Ascending aorta (tissue), 2 donors: Measurements from ENCODE around the gene CD79A. TPM values are rescaled to one million over a fixed set of nuclear protein-coding genes. Genes with fewer than 3 reads are reported as not detected.

Experiments used
- DNase-seq, 2 donors: peaks; one replicate each; pipeline ENCODE4 v3.0.0-alpha.2; 2019; ENCODE audit warnings: low spot score in 2 of 2
- H3K27ac ChIP-seq, 2 donors: fragments of 200-600 bp; sonication (generic); one replicate each; pipeline ENCODE4 v1.5.1; 2016 to 2017; ENCODE audit warnings: mild to moderate bottlenecking in 1 of 2
- H3K27me3 ChIP-seq: fragments of 200-600 bp; sonication (generic); one replicate; pipeline ENCODE4 v1.5.1; 2017
- H3K36me3 ChIP-seq, 2 donors: fragments of 200-600 bp; sonication (generic); one replicate each; pipeline ENCODE4 v1.5.1; 2016
- H3K4me1 ChIP-seq, 2 donors: fragments of 200-600 bp; sonication (generic); one replicate each; pipeline ENCODE4 v1.5.1; 2016 to 2017; ENCODE audit warnings: mild to moderate bottlenecking in 1 of 2
- H3K4me3 ChIP-seq, 2 donors: fragments of 200-600 bp; sonication (generic); one replicate each; pipeline ENCODE4 v1.5.1; 2016 to 2017; ENCODE audit warnings: mild to moderate bottlenecking in 1 of 2
- H3K9me3 ChIP-seq, 2 donors: fragments of 200-600 bp; sonication (generic); one replicate each; pipeline ENCODE4 v1.5.1; 2016
- intact Hi-C: fragments of 100-400 bp; cut with DNase I; formaldehyde crosslinking; loops from one replicate; pipeline ENCODE4 v1.15.1; 2023
- total RNA-seq: library from RNA; depleted of rRNA; stranded (reverse); fragments of >200 nt; gene quantifications from one replicate; pipeline ENCODE4 v1.1.0, GENCODE V29; 2016
- TF ChIP-seq, protein P1 (sequence below), 3 experiments: fragments of 200-600 bp in 2 of 3; fragments of 450-650 bp in 1 of 3; sonication (generic) in 2 of 3; IDR thresholded peaks; one replicate each; pipeline ENCODE4 v1.5.1; 2016 to 2019; ENCODE audit warnings: antibody characterized with exemption in 3 of 3, mild to moderate bottlenecking in 1 of 3, moderate library complexity in 1 of 3

Gene CD79A
- total RNA-seq, 1 donor from 2014 or later: not detected

DNA sequence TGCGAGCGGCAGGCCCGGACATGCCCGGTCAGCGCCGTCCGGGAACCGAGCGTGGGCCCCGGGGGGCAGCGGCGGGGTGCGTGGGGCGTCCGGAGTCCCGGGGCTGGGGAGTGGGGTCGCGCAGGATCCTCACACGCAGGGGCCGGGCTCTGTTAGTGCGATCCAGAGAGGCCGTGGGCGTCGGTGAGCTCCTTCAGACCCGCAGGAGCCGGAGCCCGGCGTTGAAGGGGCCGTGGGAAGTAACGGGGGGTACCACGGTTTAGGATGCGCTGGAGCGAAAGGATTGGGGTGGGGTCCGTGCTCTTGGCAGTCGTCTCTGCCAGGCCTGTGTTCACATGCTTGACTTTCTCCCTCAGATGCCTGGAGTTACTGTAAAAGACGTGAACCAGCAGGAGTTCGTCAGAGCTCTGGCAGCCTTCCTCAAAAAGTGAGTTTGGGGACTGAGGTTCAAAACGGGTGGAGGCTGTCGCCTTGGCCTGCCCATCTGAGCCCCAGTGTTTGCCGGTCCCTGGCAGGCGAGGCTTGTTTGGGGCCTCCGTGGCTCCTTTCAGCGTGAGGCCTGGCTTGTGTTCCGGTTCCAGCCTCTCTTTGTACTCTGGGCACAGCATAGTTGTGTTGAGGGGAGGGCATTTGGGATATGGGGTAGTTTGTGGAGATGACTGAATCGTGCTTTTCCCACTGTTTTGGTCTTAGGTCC lies 16.5 kb upstream of the CD79A start:
- H3K4me1 ChIP-seq: peaks cover 25 to 27% of the 10 kb centered on the region in 2 donors
- H3K36me3 ChIP-seq: peaks cover 43 to 45% of the 10 kb centered on the region in 2 donors
- TF ChIP-seq, protein P1, sequence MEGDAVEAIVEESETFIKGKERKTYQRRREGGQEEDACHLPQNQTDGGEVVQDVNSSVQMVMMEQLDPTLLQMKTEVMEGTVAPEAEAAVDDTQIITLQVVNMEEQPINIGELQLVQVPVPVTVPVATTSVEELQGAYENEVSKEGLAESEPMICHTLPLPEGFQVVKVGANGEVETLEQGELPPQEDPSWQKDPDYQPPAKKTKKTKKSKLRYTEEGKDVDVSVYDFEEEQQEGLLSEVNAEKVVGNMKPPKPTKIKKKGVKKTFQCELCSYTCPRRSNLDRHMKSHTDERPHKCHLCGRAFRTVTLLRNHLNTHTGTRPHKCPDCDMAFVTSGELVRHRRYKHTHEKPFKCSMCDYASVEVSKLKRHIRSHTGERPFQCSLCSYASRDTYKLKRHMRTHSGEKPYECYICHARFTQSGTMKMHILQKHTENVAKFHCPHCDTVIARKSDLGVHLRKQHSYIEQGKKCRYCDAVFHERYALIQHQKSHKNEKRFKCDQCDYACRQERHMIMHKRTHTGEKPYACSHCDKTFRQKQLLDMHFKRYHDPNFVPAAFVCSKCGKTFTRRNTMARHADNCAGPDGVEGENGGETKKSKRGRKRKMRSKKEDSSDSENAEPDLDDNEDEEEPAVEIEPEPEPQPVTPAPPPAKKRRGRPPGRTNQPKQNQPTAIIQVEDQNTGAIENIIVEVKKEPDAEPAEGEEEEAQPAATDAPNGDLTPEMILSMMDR (IDR thresholded peaks at IDR 0.05): no peak
- DNase-seq: no peak
- peak overlapping the region; percentile 92 to 95 for H3K27ac ChIP-seq
- intact Hi-C loops: loop anchor here (1.0 to 5.0 kb wide), 2 partner anchors 24 to 217 kb away; partner anchors contain the start of gene ZNF574
- peak overlapping the region; percentile 83 to 99 for H3K4me3 ChIP-seq
- no peaks in the 10 kb centered on the region for H3K9me3 ChIP-seq
- no peaks in the 10 kb centered on the region for H3K27me3 ChIP-seq

DNA sequence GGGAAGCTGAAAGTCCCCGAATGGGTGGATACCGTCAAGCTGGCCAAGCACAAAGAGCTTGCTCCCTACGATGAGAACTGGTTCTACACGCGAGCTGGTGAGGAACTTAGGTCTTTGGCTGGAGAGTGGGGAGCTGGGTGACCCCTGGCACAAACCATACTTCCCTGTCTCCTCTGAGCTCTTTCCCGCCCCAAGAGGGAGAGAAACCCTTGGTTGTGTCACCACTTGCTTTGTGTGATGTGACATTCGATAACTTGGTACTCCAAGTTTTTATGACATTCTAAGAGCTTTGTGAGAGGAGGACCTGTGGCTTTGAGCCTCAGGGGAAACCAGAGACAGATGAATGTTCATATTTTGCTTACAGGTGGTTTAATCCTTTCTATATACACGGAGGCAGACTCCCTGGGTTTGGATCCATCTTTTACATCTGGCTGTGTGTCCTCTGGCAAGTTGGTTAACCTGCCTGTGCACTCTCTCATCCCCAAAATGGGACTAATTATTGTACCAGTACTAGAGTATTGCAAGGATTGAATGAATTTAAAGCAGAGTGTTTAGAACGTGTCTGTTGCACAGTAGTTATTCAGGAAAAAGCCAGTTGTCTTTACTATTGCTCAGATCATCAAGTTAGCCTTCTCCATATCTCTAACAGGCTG lies 15.8 kb upstream of the CD79A start:
- TF ChIP-seq, protein P1 (IDR thresholded peaks at IDR 0.05): no peak
- peaks cover 49 to 50% of the 10 kb centered on the region in 2 donors for H3K36me3 ChIP-seq
- no peaks in the 10 kb centered on the region for H3K9me3 ChIP-seq
- intact Hi-C loops: loop anchor here (5.0 kb wide), 1 partner anchor 216 kb away; the partner anchor contains the start of gene ZNF574
- no peak for DNase-seq
- peak overlapping the region; percentile 83 to 99 for H3K4me3 ChIP-seq
- peak overlapping the region; percentile 92 to 95 for H3K27ac ChIP-seq
- H3K27me3 ChIP-seq: no peaks in the 10 kb centered on the region
- H3K4me1 ChIP-seq: peaks cover 25 to 27% of the 10 kb centered on the region in 2 donors

DNA sequence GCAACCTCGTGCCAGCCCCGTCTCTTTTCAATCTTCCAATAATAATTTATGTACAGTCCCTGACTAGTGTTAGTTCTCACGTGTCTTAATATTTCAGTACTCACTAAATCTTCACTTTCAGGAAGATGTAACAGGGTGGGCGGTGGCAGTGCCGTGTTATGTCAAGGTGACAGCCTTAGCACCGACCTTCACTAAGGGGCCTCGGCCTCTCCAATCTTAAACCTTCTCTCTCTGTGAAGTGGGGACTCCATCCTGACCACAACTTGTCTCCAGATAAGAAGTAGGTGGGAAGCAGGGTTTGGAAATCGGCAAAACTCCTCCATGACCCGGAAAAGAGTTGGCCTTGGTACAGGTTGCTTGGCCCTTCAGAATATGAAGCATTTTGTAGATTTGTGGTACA lies 15.2 kb upstream of the CD79A start:
- Histone ChIP-seq H3K27me3 (no peaks in the 10 kb centered on the region), H3K36me3 (peaks cover 51 to 52% of the 10 kb centered on the region in 2 donors), H3K9me3 (no peaks in the 10 kb centered on the region), H3K4me1 (peaks cover 25 to 27% of the 10 kb centered on the region in 2 donors), H3K4me3 (peak overlapping the region in 1 of 2 donors; percentile 83), H3K27ac (no peak overlapping the region)
- DNase-seq: no peak
- TF ChIP-seq, protein P1 (IDR thresholded peaks at IDR 0.05): no peak
- intact Hi-C loops: loop anchor here (5.0 kb wide), 1 partner anchor 215 kb away; the partner anchor contains the start of gene ZNF574

DNA sequence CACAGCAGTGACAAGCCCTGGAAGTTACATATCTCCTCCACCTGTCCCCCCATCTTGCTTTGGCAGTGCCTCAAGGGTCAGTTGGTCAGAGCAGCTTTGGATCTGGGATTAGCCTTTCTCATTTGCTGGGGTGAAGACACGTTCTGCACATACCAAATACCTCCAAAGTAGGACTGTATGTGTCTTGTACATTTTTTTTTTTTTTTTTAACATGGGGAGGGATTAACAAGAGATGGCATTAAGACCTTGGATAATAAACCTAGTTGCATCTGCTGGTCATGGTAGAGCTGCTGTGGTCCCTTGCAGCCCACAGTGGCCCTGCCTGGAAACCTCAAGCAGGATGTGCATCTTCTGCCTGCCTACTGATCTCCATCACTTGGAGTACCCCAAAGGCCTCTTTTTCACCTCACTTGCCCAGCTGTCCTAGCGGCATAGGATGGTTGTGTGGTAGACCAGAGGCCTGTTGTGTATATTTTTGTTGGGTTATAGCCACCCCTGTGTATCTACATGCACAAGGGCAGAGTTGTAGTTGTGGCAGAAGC lies 14.6 kb upstream of the CD79A start:
- H3K4me1 ChIP-seq: peaks cover 25 to 27% of the 10 kb centered on the region in 2 donors
- intact Hi-C loops: loop anchor here (5.0 kb wide), 1 partner anchor 215 kb away; the partner anchor contains the start of gene ZNF574
- TF ChIP-seq, protein P1 (IDR thresholded peaks at IDR 0.05): no peak
- DNase-seq: no peak
- H3K27ac ChIP-seq: no peak overlapping the region
- no peaks in the 10 kb centered on the region for H3K9me3 ChIP-seq
- peak overlapping the region in 1 of 2 donors; percentile 83 for H3K4me3 ChIP-seq
- H3K36me3 ChIP-seq: peaks cover 57 to 58% of the 10 kb centered on the region in 2 donors
- H3K27me3 ChIP-seq: no peaks in the 10 kb centered on the region

DNA sequence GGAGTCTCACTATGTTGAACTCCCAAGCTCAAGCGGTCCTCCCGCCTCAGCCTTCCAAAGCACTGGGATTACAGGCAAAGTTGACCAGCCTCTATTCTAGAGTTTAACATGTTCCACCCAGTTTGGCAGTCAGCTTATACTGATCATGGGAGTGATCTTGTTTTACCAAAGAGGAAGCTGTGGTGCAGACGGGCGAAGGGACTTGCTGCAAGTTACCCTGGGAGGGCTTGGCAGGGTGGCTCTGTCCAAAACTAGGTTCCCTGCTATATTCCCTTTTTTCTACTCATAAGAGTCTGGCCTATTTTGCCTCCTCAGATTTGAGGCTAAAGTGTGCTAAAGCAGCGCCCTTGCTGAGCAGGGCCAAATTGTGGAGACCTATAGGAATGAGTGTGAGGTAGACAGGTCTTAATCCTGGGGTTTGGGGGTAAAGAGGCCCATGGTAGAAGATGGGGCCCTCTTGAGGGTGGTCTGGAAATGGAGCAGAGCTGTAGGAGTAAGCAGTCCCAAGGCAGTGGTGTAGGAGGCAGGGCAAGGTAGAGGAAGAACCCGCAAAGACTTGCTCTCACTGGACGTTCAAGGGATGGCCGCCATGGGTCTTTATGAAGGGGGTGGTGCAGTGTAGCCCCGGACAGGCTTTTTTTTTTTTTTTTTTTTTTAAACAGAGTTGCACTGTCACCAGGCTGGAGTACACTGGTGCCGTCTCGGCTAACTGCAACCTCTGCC lies 13.7 kb upstream of the CD79A start:
- intact Hi-C loops: loop anchor here (5.0 kb wide), 1 partner anchor 214 kb away; the partner anchor contains the start of gene ZNF574
- H3K27me3 ChIP-seq: no peaks in the 10 kb centered on the region
- no peaks in the 10 kb centered on the region for H3K9me3 ChIP-seq
- peaks cover 25 to 27% of the 10 kb centered on the region in 2 donors for H3K4me1 ChIP-seq
- TF ChIP-seq, protein P1 (IDR thresholded peaks at IDR 0.05): no peak
- DNase-seq: no peak
- no peak overlapping the region for H3K4me3 ChIP-seq
- no peak overlapping the region for H3K27ac ChIP-seq
- H3K36me3 ChIP-seq: peaks cover 65 to 66% of the 10 kb centered on the region in 2 donors
